T47D (cell line): ENCODE data around the gene PHF21B.
A peak's percentile ranks its signal among the peaks of the same experiment; 100 is the strongest.

Experiments used
- DNase-seq, 2 experiments: peaks; one replicate each; pipeline versions ENCODE4 v3.0.0 to v3.0.0-alpha.2; 2011 to 2012; ENCODE audit warnings: low read depth in 1 of 2, low spot score in 1 of 2
- JUND ChIP-seq: IDR thresholded peaks from 2 replicates; pipeline ENCODE4 v1.6.1; 2012; ENCODE audit warnings: low read depth
- in situ Hi-C: cut with HindIII; loops from 2 replicates; pipeline ENCODE4 v1.10.0; 2016; ENCODE audit warnings: low sequenced_read_pairs, low pct_unique_long_range_greater_than_20kb

The PHF21B gene

DNA sequence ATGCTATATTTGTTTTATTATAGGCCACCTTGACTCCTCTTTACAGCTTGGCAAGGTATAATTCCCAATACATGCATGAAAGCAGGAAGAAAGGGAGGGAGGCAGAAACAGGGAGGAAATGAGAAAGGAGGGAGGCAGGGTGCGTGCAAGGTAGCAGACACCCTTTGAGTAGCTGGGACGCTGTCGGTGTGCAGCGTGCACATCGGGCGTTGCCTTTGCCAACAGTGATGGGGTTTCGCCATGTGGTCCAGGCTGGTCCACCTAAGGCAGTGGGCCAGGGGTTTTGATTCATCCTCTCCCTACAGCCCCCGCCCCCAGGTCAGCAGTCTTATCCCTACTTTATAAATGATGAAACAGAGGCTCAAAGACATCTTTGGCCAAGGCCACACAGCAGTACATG lies 25.0 kb upstream of the PHF21B start:
- TF ChIP-seq JUND, result no peak
- no peak for DNase-seq
- in situ Hi-C loops, result no loop called here

- in situ Hi-C loops, result no loop called here
Observed at GRCh38 chr22:45034156-45034555, 24.4 kb upstream of the PHF21B start.

DNA sequence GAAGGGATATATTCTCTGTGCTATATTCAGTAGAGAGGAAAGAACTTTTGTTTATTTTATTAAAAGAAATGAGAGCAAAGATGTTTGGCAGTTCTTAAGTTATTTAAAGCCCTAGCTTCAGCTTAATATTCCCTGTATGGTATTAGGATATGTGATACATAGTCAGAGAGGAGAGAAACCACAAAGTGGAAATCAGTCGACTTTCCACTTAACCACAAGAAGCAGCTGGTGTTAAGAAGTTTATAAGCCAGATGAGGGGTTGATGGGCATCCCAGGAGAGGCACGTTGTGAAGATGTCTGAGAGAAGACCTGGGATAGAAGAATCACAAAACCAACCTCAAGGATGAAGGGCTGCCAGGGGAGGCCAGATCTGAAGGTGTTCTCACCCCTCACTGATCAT lies 23.3 kb upstream of the PHF21B start:
- in situ Hi-C loops, result no loop called here
- no peak for TF ChIP-seq JUND
- DNase-seq, result no peak

More at GRCh38 chr22:45034156-45034555, 24.4 kb upstream of the PHF21B start:
- TF ChIP-seq JUND, result no peak
- no peak for DNase-seq

DNA sequence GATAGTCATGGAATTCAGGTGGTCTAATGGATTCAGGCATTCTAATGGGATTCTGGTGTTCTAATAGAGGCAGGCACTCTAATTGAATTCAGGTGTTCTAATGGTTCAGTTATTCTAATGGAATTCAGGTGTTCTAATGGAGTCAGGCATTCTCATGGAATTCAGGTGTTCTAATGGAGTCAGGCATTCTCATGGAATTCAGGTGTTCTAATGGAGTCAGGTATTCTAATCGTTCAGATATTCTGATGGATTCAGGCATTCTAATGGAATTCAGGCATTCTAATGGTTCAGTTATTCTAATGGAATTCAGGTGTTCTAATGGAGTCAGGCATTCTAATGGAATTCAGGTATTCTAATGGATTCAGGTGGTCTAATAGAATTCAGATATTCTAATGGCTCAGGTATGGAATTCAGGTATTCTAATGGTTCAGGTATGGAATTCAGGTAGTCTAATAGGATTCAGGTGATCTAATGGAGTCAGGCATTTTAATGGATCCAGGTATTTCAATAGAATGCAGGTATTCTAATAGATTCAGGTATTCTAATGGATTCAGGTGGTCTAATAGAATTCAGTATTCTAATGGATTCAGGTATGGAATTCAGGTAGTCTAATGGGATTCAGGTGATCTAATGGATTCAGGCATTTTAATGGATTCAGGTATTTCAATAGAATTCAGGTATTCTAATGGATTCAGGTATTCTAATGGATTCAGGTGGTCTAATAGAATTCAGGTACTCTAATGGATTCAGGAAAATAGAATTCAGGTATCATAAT lies 22.0 kb upstream of the PHF21B start:
- TF ChIP-seq JUND, result no peak
- DNase-seq, result no peak
- in situ Hi-C loops, result no loop called here

DNA sequence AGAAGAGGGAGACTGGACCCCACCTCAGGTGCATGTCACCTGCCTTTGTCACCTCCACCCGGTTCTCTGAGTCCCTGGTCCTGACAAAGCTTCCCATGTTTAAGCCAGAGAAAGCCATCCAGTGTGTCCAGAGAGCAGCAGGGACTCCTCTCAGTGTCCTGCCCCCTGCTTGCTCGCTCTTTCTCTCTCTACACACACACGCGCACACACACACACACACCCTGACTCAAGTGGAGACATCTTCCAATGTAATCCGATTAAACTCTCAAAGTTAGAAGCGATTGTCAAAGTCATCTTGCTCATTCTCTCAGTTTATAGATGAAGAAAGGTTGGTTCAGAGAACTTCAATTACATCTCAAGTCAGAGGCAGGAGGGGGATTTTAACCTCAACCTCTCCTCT lies 19.7 kb upstream of the PHF21B start:
- in situ Hi-C loops, result no loop called here
- TF ChIP-seq JUND, result no peak
- DNase-seq, result no peak

GRCh38 chr22:45026511-45026910 lies 16.7 kb upstream of the PHF21B start:
- in situ Hi-C loops, result no loop called here
- TF ChIP-seq JUND, result no peak

DNA sequence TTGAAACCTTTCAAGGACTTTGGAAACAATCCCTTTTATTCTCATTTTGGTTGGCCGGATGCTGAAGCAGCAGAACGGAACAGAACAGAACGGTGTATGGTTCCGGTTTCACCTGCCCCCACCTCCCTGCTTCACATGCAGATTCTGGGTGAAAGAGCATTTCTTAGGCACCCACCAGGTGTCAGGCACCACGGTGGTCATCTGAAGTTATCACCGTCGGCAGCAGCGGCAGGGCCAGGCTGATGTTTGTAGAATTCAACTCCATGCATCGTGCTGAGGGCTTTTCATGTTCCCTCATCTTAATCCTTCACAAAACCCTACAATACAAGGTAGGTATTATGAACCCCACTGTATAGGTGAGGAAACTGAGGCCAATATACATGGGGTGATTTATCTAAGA lies 13.6 kb upstream of the PHF21B start:
- no peak for DNase-seq
- in situ Hi-C loops, result no loop called here

More at GRCh38 chr22:45026511-45026910, 16.7 kb upstream of the PHF21B start:
- no peak for DNase-seq

GRCh38 chr22:45019861-45020655 lies 10.3 kb upstream of the PHF21B start:
- no peak for DNase-seq
- in situ Hi-C loops, result no loop called here
- TF ChIP-seq JUND, result no peak

More for the DNA sequence above, 13.6 kb upstream of the PHF21B start:
- TF ChIP-seq JUND, result no peak

DNA sequence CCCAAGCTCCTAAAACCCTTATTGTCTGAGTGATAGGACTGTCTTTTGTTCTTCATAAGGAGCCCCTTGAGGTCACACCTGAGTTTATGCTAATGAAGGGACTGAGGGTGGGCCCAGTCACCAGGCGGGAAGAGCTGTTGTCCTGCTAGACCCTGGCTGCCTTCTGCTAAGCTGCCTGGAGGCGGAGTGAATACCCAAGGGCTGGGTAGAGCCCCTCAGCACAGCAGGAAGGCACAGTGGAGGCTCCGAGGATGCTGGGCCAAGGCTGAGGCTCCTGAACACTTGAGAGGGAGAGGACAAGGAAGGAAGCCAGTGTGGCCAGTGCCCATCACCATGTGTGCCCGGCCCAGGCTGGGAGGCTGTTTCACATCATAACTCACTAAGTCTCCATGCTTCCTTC lies 4.8 kb upstream of the PHF21B start:
- DNase-seq, result no peak
- TF ChIP-seq JUND, result no peak
- in situ Hi-C loops, result no loop called here

GRCh38 chr22:45013138-45013537 lies 3.3 kb upstream of the PHF21B start:
- TF ChIP-seq JUND, result no peak
- DNase-seq, result no peak
- in situ Hi-C loops, result no loop called here

DNA sequence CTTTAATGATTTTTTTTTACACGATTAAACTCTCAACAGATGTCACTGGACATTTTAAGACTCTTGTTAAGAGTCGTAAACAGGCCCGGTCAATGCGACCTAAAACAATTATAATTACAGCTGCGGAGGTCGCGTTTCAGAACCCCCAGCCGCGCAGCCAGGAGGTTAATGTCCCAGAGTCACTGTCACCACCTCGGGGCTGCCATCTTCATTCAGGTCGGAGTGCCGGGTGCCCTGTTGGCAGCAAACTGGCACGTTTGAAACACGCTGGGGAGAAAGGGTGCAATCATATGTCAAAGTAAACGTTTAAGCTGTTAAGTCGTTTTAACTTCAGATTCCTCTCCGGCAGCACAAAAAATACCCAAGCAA lies 711 bp upstream of the PHF21B start:
- in situ Hi-C loops, result no loop called here
- no peak for TF ChIP-seq JUND
- no peak for DNase-seq

- no peak for TF ChIP-seq JUND
- in situ Hi-C loops, result no loop called here
- DNase-seq, result peak in 1 of 2 experiments; percentile 16
Observed at GRCh38 chr22:45008751-45009605, 827 bp downstream of the PHF21B start.
